ENCODE data around the gene SIRPG.
"Not testable (repeated sequence)": the region's sequence is repeated elsewhere in the genome, so short reads cannot be mapped to it uniquely, and the experiment has no call there.

The SIRPG gene

DNA sequence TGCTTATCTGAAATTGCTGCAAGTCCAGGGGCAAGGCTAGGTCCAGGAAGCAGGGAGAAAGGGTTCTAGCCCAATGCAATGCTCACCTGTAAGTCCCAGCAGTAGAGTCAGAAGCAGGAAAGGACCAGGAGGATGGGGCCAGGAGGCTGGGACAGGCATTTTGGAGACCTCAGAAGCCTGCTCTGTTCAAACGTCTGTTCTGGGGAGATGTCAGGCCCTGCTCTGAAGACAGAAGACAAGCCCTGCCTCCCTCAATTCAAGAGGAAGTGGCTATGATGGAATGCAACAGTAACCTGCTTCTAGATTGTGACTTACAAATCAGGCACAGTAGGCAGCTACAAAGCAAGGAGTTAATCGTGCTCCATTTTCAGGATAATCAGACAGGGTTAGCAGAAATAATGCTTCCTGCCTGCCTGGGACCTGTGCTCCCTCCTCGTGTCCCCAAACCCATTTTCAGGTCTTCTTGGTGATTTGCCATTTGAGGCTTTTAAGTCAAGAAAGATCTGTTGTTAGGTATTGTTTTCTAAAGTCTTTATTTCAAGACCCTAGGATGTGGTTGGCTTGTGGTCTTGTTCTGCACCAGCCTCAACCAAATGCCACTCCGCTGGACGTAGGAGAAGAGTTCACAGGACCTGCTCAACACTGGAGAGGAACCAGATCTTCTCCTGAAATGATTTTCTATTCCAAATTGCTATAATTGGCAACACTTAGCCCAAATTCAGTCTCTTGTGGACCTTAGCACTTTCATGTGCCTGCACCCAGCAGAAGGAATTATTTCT is at the start of gene SIRPG:
Gene SIRPG, minus strand, starts transcription at position 224 of the 779 bp plus-strand sequence. Its CDS starts 65 bp downstream, at position 159.
- in situ Hi-C loops (cut with MboI; ENCODE audit: low sequenced_read_pairs) = no loop called here

DNA sequence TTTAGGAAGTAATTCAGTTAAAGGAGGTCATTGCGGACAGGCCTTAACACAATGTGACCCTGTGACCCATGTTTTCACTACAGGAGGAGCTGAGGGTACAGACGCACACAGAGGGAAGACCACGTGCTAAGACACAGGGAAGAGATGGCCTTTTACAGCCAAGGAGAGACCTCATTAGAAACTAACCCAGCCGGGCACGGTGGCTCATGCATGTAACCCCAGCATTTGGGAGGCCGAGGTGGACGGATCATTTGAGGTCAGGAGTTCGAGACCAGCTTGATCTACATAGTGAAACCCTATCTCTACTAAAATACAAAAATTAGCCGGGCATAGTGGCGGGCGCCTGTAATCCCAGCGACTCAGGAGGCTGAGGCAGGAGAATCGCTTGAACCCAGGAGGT is 49.3 kb upstream of the SIRPG start:
- in situ Hi-C loops (cut with MboI; ENCODE audit: low sequenced_read_pairs) = not testable (repeated sequence)

DNA sequence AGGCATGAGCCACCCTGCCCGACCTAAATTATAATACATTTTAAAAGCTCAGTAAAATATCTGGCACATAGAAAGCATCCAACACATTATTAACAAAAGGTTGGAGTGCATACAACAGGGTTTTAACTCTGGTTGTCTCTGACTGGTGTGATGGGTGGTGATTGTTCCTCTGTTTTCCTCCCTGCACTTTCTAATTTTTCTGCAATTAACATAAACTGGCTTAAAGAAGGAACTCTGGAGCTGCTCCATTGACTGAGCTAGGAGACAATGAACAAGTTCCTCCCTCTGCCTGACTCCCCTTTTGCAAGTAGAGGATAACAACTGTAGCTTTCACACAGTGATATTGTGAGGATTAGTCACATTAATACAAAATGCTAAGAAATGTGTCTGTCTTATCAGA is 48.5 kb upstream of the SIRPG start:
- in situ Hi-C loops (cut with MboI; ENCODE audit: low sequenced_read_pairs) = no loop called here

DNA sequence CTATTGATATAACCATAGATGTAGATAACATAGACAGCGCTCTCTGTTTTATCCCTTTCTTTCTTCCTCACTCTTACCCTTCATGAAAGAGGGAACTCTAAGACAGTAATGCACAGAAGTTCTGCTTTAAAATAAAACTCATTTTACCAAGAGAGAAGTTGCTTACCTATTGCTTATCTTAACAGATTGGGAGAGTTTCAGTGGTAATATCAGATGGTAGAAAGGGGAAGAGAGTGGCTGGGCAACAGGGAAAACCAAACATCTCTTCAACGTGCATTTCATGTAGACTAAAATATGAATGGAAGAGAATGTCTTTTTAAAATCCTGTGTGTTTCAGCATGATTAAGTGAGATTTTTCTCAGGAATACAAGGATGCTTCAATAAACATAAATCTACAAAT is 45.3 kb upstream of the SIRPG start:
- in situ Hi-C loops (cut with MboI; ENCODE audit: low sequenced_read_pairs) = no loop called here

DNA sequence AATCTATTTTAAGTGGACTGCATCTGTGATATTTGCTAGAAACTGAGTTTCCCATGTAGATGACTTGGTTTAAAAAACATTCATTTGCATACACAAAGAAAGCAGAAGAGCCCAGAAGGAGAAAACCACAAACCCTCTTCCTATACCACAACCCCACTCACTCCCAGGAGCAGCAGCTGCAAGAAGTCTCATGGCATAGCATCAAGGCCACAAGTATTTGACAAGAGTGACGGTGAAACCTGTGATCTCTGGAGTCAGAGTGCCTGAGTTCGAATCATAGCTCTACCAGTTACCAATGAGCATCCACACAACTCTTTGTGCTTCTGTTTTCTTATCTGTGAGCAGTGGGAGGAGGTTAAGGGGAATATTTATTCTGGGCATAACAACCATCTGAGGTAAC is 44.7 kb upstream of the SIRPG start:
- in situ Hi-C loops (cut with MboI; ENCODE audit: low sequenced_read_pairs) = no loop called here

DNA sequence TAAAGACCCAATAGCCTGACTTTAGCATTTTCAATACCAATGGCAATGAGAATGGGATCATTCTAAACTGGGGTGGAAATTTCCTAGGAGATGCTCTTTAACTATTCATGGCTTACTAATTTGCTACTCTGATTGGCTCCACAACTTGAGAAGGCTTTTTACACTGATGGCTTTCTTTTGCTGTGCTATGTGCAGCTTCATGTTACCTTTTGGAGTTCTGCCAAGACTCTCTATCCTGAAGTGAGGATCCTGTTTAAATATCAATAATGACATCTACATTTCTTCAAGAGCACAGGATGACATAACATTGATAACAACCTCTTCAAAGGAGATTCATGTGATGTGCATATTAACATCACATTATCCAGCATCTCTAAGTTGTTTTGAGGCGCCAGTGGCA is 43.4 kb upstream of the SIRPG start:
- in situ Hi-C loops (cut with MboI; ENCODE audit: low sequenced_read_pairs) = no loop called here

DNA sequence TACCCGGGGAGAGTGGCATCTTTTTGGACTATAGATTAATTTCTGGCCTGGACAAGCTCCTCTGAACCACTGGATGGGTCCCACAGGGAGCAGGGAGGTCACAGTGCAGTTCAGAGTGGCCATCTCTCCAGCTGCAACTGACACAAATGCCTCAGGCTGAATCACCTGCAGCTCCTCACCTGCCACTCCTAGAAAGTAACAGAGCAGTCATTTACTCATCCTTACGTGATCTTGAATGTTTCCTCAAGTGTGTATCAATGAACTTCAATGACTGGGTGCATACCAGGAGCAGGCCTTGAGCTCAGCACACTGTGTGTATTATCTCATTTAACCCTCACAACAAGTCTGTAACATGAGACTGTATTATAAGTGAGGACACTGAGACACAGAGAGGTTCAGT is 40.0 kb upstream of the SIRPG start:
- in situ Hi-C loops (cut with MboI; ENCODE audit: low sequenced_read_pairs) = no loop called here

DNA sequence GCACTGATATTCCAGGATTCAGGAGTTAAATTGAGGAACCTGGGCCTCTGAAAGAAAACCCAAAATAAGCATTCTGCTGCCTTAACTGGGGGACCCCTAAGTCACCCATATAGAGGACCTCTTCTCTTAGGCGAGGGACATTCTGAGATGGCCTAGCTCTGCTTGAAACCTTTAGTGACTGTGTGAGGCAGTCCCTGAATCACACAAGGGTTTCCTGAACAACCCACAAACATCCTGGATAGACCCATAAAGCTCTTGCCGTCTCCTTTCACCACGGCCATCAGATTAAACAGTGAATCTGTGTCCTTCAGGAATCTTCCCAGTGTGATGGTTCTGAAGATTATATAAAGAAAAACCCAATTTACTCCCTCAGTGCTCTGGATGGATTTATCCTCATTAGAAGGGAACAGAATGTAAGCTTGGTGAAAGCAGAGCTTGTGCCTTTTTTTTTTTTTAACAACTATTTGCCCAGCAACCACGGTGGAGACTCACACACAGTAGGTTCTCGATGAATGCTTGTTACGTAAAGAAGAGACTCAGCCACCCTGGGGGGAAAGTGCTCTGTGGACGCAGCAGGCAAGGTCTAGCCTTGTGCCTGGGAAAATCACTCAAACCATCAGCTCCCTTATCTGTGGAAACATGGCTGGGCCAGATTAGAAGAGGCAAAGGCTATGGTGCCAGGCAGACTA is 39.1 kb upstream of the SIRPG start:
- in situ Hi-C loops (cut with MboI; ENCODE audit: low sequenced_read_pairs) = no loop called here

DNA sequence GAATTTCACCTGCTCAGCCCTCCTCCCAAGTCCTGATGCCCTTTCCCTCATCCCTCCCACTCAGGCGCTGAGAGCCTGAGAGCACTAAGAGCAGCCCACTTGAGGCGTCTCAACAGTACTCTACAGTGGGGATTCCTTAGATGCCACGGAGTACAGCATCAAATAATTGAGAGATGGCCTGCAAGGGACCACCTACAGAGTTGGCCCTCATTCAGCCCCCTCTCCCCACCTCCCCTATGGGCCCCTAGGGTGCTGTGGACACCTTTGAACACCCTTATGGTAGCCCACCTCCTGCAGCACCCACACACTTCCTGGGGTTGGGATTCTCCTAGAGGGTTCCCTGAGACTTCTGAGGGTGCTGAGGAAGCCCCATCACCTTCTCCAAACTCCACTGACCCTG is 37.1 kb upstream of the SIRPG start:
- in situ Hi-C loops (cut with MboI; ENCODE audit: low sequenced_read_pairs) = no loop called here

DNA sequence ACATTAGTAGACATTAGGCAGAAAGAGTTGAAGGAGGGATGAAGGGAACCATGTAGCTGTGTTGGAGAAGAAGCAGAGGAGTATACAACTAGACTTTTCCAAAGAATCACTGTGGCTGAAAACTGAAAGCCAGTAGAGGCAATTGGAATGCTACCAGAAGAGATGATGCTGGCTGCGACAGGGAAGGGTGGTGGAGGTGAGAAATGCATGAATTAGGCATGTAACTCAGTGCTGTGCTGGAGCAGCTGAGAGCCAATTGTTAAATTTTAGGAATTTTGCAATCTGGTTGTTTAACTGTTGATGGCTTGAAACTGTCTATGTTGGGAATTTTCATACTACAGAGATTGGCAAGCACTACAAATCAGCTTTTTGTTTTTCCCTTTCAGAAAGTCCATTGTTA is 35.8 kb upstream of the SIRPG start:
- in situ Hi-C loops (cut with MboI; ENCODE audit: low sequenced_read_pairs) = no loop called here

DNA sequence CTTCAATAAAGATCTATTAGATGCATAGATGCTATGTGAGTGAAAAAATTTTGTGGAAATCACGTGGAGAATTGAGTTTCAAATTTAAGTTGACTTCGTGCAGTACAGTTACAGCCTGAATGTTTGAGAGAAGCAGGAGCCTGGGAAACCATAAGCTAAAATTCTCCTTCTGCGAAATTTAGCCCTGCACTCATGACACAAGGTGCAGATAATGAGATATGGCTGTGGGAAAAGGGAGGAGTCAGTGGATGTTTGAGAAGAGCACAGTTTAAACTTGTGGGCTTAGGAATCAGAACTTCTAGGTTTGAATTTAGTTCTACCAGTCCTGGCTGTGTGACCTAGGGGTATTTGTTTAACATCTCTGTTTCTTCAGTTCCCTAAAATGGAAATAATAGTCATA is 32.1 kb upstream of the SIRPG start:
- in situ Hi-C loops (cut with MboI; ENCODE audit: low sequenced_read_pairs) = no loop called here

DNA sequence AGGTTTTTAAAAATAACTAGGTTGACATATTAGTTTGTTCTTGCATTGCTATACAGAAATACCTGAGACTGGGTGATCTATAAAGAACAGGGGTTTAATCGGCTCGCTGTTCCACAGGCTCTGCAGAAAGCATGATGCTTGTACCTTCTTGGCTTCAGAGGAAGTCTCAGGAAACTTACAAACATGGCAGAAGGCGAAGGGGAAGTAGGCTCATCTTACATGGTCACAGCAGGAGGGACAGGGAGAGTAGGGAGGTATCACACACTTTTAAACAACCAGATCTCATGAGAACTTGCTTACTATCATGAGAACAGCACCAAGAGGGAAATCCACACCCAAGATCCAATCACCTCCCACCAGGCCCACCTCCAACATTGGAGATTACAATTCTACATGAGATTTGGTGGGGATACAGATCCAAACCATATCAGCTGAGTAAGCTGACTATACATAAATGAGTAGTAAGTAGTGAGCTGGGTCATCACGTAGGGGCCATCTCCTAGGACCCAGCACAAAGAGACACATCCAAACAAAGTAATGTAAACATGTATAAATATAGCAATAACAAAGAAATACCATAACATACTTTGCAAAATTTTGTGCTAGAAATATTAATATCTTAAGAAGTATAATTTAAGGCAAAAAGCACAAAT is 31.4 kb upstream of the SIRPG start:
- in situ Hi-C loops (cut with MboI; ENCODE audit: low sequenced_read_pairs) = no loop called here

DNA sequence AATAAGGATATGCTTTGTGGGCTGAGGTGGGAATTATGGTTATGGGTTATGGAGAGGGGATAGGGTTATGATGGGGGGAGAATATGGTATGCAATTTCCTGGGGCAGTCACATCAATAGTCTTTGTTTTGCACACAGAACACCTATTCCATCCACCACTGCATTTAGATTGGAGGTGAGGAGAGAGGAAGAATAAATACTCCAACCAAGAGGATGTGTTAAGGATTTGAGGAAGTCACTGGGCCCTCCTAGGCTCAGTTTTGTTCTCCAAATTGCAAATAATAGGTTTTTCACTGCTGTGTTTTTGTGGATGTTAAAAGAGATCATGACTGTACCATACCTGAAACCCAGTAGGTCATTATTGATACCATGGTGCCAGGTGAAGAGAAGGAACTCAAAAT is 29.5 kb upstream of the SIRPG start:
- in situ Hi-C loops (cut with MboI; ENCODE audit: low sequenced_read_pairs) = no loop called here

DNA sequence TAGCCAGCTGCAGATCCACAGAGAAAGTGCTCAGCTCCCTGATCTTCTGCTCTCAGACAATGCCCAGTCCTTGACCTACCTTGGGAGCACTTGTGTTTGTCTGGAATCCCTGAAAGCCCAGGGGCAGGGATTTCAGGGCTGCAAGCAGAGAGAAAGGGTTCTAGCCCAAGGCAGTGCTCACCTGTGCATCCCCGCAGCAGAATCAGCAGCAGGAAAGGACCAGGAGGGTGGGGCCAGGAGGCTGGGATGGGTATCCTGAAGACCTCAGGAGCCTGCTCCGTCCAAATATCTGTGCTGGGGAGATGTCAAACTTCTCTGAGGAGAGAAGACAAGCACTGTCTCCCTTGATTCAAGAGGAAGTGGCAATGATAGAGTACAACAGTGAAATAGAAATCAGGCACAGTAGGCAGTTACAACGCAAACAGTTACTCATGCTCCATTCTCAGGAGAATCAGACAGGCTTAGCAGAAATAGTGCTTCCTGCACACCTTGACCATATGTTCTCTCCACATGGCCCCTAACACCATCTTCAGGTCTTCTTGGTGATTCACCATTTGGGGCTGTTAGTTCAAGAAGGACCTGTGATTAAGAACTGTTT is 28.7 kb upstream of the SIRPG start:
- in situ Hi-C loops (cut with MboI; ENCODE audit: low sequenced_read_pairs) = no loop called here

DNA sequence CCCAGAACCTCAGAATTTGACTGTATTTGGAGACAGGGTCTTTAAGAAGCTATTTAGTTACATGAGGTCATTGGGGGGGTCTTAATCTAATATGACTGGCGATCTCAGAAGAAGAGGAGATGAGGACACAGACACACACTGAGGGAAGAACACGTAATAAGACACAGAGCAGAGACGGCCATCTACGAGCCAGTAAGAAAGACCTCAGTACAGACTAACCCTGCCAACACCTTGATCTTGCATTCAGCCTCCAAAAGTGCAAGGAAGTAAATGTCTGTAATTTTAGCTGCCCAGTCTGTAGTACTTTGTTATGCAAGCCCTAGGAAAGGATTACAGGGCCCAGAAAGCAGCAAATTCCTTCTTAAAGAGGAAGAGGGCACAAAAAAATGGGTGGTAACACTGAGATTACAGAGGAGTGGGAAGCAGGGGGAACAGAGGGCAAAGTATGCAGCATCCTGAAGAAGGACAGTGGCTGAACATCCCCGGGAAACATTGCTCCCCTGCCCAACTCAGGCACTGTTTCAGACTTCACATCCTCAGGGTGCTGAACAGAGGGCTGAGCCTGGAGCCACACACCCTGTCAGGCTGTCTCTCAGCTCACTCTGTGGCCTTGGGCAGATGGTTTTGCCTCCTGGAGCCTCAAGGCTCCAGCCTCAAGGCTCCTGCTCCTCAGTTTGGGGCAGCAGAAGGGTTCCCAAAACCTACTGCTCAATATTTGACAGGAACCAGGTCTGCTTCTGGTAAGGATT is 27.9 kb upstream of the SIRPG start:
- in situ Hi-C loops (cut with MboI; ENCODE audit: low sequenced_read_pairs) = no loop called here

DNA sequence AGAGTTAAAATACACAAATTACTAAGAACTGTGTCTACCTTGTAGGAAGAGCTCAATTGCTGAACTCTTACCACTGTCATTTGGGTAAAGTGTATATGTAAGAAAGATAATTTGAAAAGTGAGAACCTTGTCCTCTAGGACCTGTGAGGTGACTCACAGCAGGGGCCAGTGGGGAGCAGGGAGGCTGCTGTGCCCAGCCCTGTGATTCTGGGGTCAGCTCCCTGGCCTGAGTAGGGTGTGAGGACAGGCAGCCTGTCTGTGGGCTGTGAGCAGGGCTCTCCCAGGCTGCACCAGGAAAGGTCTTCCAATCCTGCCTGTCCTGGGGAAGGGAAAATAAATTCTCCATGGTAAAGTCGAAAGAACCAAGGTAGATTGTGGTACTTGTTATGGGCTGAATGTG is 27.3 kb upstream of the SIRPG start:
- in situ Hi-C loops (cut with MboI; ENCODE audit: low sequenced_read_pairs) = no loop called here

DNA sequence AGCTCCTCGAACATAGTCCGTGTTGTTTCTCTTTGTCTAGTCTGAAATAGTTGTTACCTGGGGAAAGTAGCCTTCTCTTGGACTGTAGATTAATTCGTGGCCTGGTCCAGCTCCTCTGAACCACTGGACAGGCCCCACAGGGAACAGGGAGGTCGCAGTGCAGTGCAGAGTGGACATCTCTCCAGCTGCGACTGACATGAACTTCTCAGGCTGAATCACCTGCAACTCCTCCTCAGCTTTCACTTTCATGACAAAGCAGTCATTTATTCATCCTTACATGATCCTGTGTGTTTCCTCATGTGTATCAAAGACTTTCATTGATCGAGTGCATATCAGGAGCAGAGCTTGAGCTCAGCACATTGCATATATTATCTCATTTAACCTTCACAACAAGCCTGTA is 19.1 kb upstream of the SIRPG start:
- in situ Hi-C loops (cut with MboI; ENCODE audit: low sequenced_read_pairs) = no loop called here

DNA sequence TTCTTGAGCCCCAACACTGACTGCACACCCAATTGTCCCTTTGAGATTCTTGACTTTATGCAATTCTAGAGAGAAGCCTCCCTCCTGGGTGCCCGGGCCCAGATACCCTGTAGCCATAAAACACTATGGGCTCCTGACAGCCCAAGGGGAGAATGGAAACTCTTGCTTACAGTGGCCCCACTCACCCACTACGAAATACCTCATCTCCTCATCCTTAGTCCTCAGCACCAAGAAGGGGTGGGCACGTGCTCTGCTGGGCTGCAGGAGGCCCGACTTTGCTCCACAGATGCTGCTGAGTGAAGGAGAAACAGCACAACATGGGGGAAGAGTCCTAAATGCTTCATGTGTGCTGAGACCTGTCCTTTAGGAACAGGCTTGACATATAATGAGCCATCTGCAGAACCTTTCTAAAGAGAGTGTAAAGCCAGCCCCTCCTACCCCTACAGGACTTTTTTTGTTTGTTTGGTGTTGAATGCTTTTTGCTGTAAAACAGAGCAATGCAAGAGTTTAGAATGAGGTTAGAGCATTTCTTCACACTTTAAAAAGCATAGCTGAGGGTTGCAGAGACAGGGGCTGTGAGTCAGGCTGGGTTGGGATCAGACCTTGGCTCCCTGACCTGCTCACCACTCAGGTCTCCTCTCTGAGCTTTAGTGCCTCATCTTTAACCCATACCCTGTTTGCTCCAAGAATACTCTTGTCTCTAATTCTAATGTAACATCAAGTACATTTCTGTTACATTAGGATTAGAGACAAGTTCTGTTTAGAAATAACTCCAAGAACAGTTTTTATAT is 17.6 kb upstream of the SIRPG start:
- in situ Hi-C loops (cut with MboI; ENCODE audit: low sequenced_read_pairs) = no loop called here

DNA sequence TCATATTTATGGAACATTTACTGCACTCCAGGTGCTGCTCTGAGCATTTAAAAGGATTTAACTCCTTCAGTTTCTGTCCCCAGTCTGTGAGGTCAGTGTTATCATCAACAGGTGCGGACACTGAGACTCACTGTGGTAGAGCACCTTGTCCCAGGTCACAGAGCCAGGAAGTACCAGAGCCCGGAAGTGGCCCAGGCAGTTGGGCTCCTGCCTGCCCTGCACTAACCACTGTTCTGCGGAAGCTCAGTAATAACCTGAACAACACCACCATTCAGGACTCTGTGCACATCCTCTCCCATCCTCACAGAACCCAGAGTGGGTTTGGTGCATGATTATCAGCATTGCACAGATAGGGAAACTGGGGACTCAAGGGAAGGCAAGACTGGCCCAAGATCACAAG is 16.8 kb upstream of the SIRPG start:
- in situ Hi-C loops (cut with MboI; ENCODE audit: low sequenced_read_pairs) = no loop called here

DNA sequence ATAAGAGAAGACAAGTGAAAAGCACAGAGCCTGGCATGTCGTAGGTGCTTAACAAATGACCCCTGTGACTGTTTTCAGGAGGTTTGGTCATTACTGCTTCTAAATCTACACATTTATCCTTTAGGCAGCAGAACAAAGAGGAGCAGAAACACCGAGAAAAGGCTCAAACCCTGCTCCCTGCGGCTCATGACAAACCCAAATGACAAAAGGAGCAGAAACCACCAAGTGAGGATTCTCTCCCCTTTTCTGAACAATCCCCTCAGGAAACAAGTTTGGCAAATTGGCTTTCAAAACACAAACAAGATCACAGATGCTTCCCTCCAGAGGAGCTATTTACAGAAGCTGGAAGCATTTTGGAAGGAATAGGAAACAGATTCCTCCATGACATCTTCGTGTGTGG is 15.8 kb upstream of the SIRPG start:
- in situ Hi-C loops (cut with MboI; ENCODE audit: low sequenced_read_pairs) = no loop called here

Measured in HL-60/S4 (cell line).